ENCODE measurements around the gene CHST15.

DNA sequence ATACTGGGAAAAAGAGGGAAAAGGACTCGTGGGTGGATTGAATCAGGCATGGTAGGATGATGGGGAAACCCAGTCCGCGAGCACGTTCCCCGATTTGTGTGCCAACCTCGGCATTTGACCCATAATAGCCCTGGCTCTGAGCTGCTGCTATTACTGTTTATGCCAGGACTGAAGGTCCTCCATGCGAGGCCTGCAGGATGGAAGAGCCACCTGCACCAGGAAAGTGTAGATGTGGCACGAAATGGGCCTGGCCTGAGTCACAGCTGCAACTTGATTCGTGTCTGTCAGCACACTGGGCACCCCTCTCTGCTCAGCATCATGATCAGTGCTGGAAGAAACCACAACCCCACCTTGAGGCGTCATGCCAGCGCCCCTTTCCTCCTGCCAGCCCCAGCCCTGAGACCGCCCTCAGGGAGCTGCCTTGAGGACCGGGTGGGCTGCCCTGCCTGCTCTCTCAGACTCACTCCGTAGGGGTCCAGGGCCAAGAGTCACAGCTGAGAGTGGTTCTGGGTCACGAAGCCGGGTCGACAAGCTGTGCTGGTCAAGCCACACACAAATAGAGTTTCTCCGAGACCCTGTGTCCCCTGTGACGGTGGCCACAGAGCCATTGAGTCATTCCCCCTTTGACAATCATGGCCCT lies 74.4 kb downstream of the CHST15 start:
- TF ChIP-seq, protein P1, sequence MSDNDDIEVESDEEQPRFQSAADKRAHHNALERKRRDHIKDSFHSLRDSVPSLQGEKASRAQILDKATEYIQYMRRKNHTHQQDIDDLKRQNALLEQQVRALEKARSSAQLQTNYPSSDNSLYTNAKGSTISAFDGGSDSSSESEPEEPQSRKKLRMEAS (IDR thresholded peaks at IDR 0.05): no peak
- TF ChIP-seq, protein P2, sequence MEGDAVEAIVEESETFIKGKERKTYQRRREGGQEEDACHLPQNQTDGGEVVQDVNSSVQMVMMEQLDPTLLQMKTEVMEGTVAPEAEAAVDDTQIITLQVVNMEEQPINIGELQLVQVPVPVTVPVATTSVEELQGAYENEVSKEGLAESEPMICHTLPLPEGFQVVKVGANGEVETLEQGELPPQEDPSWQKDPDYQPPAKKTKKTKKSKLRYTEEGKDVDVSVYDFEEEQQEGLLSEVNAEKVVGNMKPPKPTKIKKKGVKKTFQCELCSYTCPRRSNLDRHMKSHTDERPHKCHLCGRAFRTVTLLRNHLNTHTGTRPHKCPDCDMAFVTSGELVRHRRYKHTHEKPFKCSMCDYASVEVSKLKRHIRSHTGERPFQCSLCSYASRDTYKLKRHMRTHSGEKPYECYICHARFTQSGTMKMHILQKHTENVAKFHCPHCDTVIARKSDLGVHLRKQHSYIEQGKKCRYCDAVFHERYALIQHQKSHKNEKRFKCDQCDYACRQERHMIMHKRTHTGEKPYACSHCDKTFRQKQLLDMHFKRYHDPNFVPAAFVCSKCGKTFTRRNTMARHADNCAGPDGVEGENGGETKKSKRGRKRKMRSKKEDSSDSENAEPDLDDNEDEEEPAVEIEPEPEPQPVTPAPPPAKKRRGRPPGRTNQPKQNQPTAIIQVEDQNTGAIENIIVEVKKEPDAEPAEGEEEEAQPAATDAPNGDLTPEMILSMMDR (IDR thresholded peaks at IDR 0.05; ENCODE audit: low read depth, low read length, missing input control): no peak
- no peak for TF ChIP-seq FOXA1 (IDR thresholded peaks at IDR 0.05)
